Spinal cord (tissue), 10 donors: ENCODE data around the gene CARD10. TPM values are rescaled to one million over a fixed set of nuclear protein-coding genes. Genes with fewer than 3 reads are reported as not detected.

ENCODE experiments used
- DNase-seq, 6 donors: peaks; one replicate each; pipeline versions ENCODE4 v3.0.0 to v3.0.0-alpha.2; 2013 to 2015; ENCODE audit warnings: low spot score in 6 of 6, low read depth in 4 of 6
- H3K27ac ChIP-seq: one replicate; pipeline ENCODE4 v1.5.1; 2013; ENCODE audit warnings: low read depth, low read length, control low read depth
- H3K27me3 ChIP-seq: one replicate; pipeline ENCODE4 v1.6.1; 2013; ENCODE audit warnings: low read length; ENCODE audit not compliant: control insufficient read depth, insufficient read depth
- H3K36me3 ChIP-seq: one replicate; pipeline ENCODE4 v1.6.1; 2013; ENCODE audit warnings: low read length; ENCODE audit not compliant: control insufficient read depth, insufficient read depth
- H3K4me1 ChIP-seq: one replicate; pipeline ENCODE4 v1.6.1; 2013; ENCODE audit warnings: low read length; ENCODE audit not compliant: control insufficient read depth, insufficient read depth
- H3K4me3 ChIP-seq: one replicate; pipeline ENCODE4 v1.5.1; 2013; ENCODE audit warnings: low read depth, low read length, control low read depth
- H3K9me3 ChIP-seq: one replicate; pipeline ENCODE4 v1.6.1; 2013; ENCODE audit warnings: low read length; ENCODE audit not compliant: control insufficient read depth, insufficient read depth
- WGBS: methylation state at CpG from one replicate; pipeline ENCODE4 v1.1.5; 2013; ENCODE audit warnings: missing lambda C conversion rate; ENCODE audit not compliant: insufficient coverage; 5-methylcytosine and 5-hydroxymethylcytosine counted together
- polyA plus RNA-seq, 2 donors: library from polyadenylated mRNA; unstranded; fragments of 120-200 nt; gene quantifications; one replicate each; pipeline ENCODE4 v1.2.1, GENCODE V29; 2013; ENCODE audit not compliant: insufficient read length in 2 of 2
- total RNA-seq, 2 donors: library from RNA; depleted of rRNA in 1 of 2; stranded (reverse); fragments of 120-200 nt in 1 of 2; fragments of >200 nt in 1 of 2; gene quantifications; one replicate each; pipeline versions ENCODE4 v1.2.3 to v1.2.4, GENCODE V29; 2013 to 2014
- donor health status: healthy.

The CARD10 gene
- total and polyA plus RNA-seq, 4 donors, result 4.0 to 14.6 (median 12.8) TPM

GRCh38 chr22:37448516-37449127 is 70.6 kb downstream of the CARD10 start:
- no peak overlapping the region for H3K4me3 ChIP-seq
- no peaks in the 10 kb centered on the region for H3K9me3 ChIP-seq
- H3K27me3 ChIP-seq, result no peaks in the 10 kb centered on the region
- peaks cover 33% of the 10 kb centered on the region for H3K4me1 ChIP-seq
- no peaks in the 10 kb centered on the region for H3K36me3 ChIP-seq
- DNase-seq, result peak in 2 of 6 donors; percentile 87 to 91
- H3K27ac ChIP-seq, result no peak overlapping the region
- WGBS, result 28% methylated on average over 13 of the region's 18 CpGs

DNA sequence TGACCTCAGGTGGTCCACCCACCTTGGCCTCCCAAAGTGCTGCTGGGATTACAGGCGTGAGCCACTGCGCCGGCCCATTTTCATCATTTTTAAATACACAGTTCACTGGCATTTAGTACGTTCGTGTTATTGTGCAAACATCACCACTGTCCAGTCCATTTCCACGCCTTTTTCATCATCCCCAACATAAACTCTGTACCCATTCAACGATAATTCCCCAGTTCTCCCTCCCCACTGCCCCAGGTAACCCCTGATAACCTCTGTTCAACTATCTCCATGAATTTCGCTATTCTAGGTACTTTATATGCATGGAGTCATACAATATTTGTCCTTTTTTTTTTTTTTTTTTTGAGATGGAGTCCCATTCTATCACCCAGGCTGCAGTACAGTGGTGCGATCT is 73.7 kb downstream of the CARD10 start:
- no peak for DNase-seq
- H3K27me3 ChIP-seq, result no peaks in the 10 kb centered on the region
- no peak overlapping the region for H3K4me3 ChIP-seq
- no peaks in the 10 kb centered on the region for H3K36me3 ChIP-seq
- peaks cover 41% of the 10 kb centered on the region for H3K4me1 ChIP-seq
- H3K9me3 ChIP-seq, result no peaks in the 10 kb centered on the region
- H3K27ac ChIP-seq, result no peak overlapping the region
- 97% methylated on average over 8 of the region's 9 CpGs for WGBS

- no peak overlapping the region for H3K27ac ChIP-seq
- H3K36me3 ChIP-seq, result no peaks in the 10 kb centered on the region
- WGBS, result 90% methylated on average over 4 of the region's 7 CpGs
- H3K9me3 ChIP-seq, result no peaks in the 10 kb centered on the region
- H3K4me1 ChIP-seq, result peaks cover 30% of the 10 kb centered on the region
- no peak for DNase-seq
- no peaks in the 10 kb centered on the region for H3K27me3 ChIP-seq
- H3K4me3 ChIP-seq, result no peak overlapping the region
Observed at GRCh38 chr22:37443977-37444376, 75.2 kb downstream of the CARD10 start.

GRCh38 chr22:37443086-37443485 is 76.1 kb downstream of the CARD10 start:
- H3K4me1 ChIP-seq, result peaks cover 21% of the 10 kb centered on the region
- 40% methylated on average over 6 of the region's 7 CpGs for WGBS
- H3K27me3 ChIP-seq, result no peaks in the 10 kb centered on the region
- H3K27ac ChIP-seq, result peak overlapping the region; percentile 26
- no peaks in the 10 kb centered on the region for H3K9me3 ChIP-seq
- peak in 2 of 6 donors; percentile 60 to 63 for DNase-seq
- H3K4me3 ChIP-seq, result no peak overlapping the region
- H3K36me3 ChIP-seq, result no peaks in the 10 kb centered on the region

DNA sequence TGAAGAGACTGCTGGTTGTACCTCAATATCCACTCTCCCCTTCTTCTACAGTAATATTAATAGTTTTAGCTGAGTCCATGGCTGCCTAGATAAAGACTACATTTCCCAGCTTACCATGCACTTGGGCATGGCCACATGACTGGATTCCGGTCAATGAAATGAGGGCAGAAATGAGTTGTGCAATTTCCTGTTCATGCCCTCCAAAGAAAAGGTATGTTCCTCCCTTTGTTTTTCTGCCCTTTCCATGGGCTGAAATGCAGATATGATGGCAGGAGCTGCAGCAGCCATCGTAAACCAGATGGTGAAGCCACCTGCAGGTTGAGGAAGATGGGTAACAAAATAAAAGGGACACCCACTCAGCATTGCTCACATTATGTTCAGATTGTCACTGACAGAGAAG is 76.7 kb downstream of the CARD10 start:
- peaks cover 16% of the 10 kb centered on the region for H3K4me1 ChIP-seq
- 75% methylated on average over 2 of the region's 2 CpGs for WGBS
- H3K36me3 ChIP-seq, result no peaks in the 10 kb centered on the region
- H3K27me3 ChIP-seq, result no peaks in the 10 kb centered on the region
- no peak overlapping the region for H3K4me3 ChIP-seq
- peak in 1 of 6 donors; percentile 69 for DNase-seq
- peak overlapping the region; percentile 26 for H3K27ac ChIP-seq
- no peaks in the 10 kb centered on the region for H3K9me3 ChIP-seq

DNA sequence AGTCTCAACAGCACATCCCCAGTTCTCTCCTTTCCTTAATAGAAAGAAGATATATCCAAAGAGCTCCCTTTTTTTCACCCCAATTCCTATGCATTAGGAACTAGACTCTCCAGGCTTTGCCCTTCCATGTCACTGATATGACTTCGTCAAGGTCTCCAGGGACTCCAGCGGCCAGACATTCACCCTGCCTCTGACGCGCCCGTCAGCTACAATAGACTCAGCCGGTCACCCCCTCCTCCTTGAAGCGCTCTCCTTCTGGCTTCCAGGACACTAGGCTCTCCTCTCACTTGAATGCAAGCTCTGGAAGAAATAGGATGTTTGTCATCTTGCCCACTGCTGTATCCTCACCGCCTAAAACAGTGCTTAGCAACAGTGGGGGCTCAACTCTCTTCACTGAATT is 77.1 kb downstream of the CARD10 start:
- Histone ChIP-seq H3K27me3 (no peaks in the 10 kb centered on the region), H3K4me3 (no peak overlapping the region), H3K36me3 (no peaks in the 10 kb centered on the region), H3K4me1 (peaks cover 12% of the 10 kb centered on the region), H3K27ac (no peak overlapping the region), H3K9me3 (no peaks in the 10 kb centered on the region)
- no peak for DNase-seq
- WGBS, result 22% methylated on average over 8 of the region's 8 CpGs

GRCh38 chr22:37440875-37441274 is 78.3 kb downstream of the CARD10 start:
- no peaks in the 10 kb centered on the region for H3K27me3 ChIP-seq
- H3K4me1 ChIP-seq, result peaks cover 10% of the 10 kb centered on the region
- no peak for DNase-seq
- no peaks in the 10 kb centered on the region for H3K9me3 ChIP-seq
- no peaks in the 10 kb centered on the region for H3K36me3 ChIP-seq
- no peak overlapping the region for H3K4me3 ChIP-seq
- 84% methylated on average over 4 of the region's 4 CpGs for WGBS
- H3K27ac ChIP-seq, result no peak overlapping the region

Other genes starting within 250 kb of the CARD10 start
- gene CYTH4, start 236.9 kb downstream of the CARD10 start, total RNA-seq, result 1 to 10 TPM; 9.1 to 9.4 TPM
- 1 to 10 TPM; 5.8 to 6.7 TPM for gene CYTH4, start 236.9 kb downstream of the CARD10 start, polyA plus RNA-seq
- 1 to 10 TPM; 5.1 to 9.4 TPM for gene ELFN2, start 91.9 kb downstream of the CARD10 start, total RNA-seq
- gene ELFN2, start 91.9 kb downstream of the CARD10 start, polyA plus RNA-seq, result 10 to 100 TPM; 59.9 to 60.2 TPM
- gene MFNG, start 33.0 kb downstream of the CARD10 start, total RNA-seq, result 10 to 100 TPM in 1 of 2 donors, 1 to 10 TPM in 1; 3.6 to 12.6 TPM
- 10 to 100 TPM; 11.1 to 11.2 TPM for gene MFNG, start 33.0 kb downstream of the CARD10 start, polyA plus RNA-seq
- 10 to 100 TPM in 1 of 2 donors, 1 to 10 TPM in 1; 4.8 to 23.3 TPM for gene CDC42EP1, start 41.1 kb upstream of the CARD10 start, total RNA-seq
- gene CDC42EP1, start 41.1 kb upstream of the CARD10 start, polyA plus RNA-seq, result 10 to 100 TPM; 39.6 to 41.3 TPM
- gene LGALS2, start 60.7 kb upstream of the CARD10 start, total RNA-seq, result not detected
- under 1 TPM; 0.74 to 0.92 TPM for gene LGALS2, start 60.7 kb upstream of the CARD10 start, polyA plus RNA-seq
- 10 to 100 TPM; 27.2 to 47.4 TPM for gene GGA1, start 89.4 kb upstream of the CARD10 start, total RNA-seq
- 10 to 100 TPM; 59.3 to 80.3 TPM for gene GGA1, start 89.4 kb upstream of the CARD10 start, polyA plus RNA-seq
- gene SH3BP1, start 120.3 kb upstream of the CARD10 start, total RNA-seq, result 1 to 10 TPM; 3.6 to 8.8 TPM
- gene SH3BP1, start 120.3 kb upstream of the CARD10 start, polyA plus RNA-seq, result 1 to 10 TPM; 5.7 to 5.9 TPM
- gene PDXP, start 139.3 kb upstream of the CARD10 start, total RNA-seq, result 10 to 100 TPM; 44.1 to 44.3 TPM
- gene PDXP, start 139.3 kb upstream of the CARD10 start, polyA plus RNA-seq, result 100 to 1,000 TPM; 118 to 121 TPM
- gene LGALS1, start 156.2 kb upstream of the CARD10 start, total RNA-seq, result 1,000 to 10,000 TPM in 1 of 2 donors, 100 to 1,000 TPM in 1; 572 to 1,031 TPM
- 100 to 1,000 TPM; 373 to 592 TPM for gene LGALS1, start 156.2 kb upstream of the CARD10 start, polyA plus RNA-seq
- 10 to 100 TPM; 12.2 to 28.4 TPM for gene NOL12, start 166.9 kb upstream of the CARD10 start, total RNA-seq
- gene NOL12, start 166.9 kb upstream of the CARD10 start, polyA plus RNA-seq, result 10 to 100 TPM; 39.3 to 40.6 TPM
- 10 to 100 TPM; 32.3 to 58.9 TPM for gene TRIOBP, start 177.6 kb upstream of the CARD10 start, total RNA-seq
- 10 to 100 TPM; 52.8 to 72.9 TPM for gene TRIOBP, start 177.6 kb upstream of the CARD10 start, polyA plus RNA-seq